ENCODE data around the gene SESN2. TPM values are rescaled to one million over a fixed set of nuclear protein-coding genes. Genes with fewer than 3 reads are reported as not detected.

SESN2 gene
- total and polyA plus RNA-seq, 7 donors = 4.9 to 36.5 (median 6.3) TPM

GRCh38 chr1:28302247-28302646 lies 42.9 kb downstream of the SESN2 start:
- Histone ChIP-seq H3K4me3 (no peak overlapping the region), H3K9me3 (no peaks in the 10 kb centered on the region), H3K4me1 (peaks cover 0 to 2% (median 0%) of the 10 kb centered on the region in 4 donors), H3K27ac (no peak overlapping the region), H3K27me3 (no peaks in the 10 kb centered on the region), H3K36me3 (no peaks in the 10 kb centered on the region)
- intact Hi-C loops (cut with DNase I) = no loop called here
- no peak for TF ChIP-seq POLR2AphosphoS5 (IDR thresholded peaks at IDR 0.05)
- TF ChIP-seq EP300 (IDR thresholded peaks at IDR 0.05) = no peak
- no peak for TF ChIP-seq POLR2A (IDR thresholded peaks at IDR 0.05)
- TF ChIP-seq CTCF (IDR thresholded peaks at IDR 0.05) = no peak
- 76 to 80% methylated on average over 5 of the region's 5 CpGs for WGBS, 2 donors
- DNase-seq = no peak

DNA sequence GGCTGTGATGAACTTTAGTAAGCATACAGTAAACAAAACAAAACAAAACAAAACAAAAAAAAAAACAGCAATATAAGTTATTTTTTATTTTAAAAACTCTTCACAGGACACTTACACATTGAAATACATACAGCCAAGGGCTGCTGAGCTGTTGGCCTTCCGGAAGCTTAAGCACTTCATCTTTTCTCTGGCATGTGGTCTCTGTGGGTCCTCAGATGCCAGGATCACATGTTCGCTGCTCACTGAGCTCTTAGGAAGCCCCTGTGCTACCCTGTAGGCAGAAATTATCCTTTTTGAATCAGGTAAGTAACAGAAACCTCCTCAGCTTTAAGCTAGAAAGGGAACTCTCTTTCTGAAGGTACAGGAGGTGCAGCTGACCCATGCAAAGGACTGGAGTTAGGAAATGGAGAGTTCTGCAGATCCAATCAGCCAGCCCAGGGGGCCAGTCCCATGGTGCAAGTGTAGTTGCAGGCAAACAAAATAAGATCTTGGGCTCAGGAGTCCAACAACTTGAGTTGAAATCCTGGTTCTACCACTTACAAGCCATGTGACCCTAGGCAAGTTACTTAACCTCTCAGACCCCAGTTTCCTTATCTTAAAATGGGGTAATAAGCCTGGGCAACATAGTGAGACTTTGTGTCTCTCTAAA lies 47.1 kb downstream of the SESN2 start:
- no peaks in the 10 kb centered on the region for H3K27me3 ChIP-seq
- TF ChIP-seq POLR2AphosphoS5 (IDR thresholded peaks at IDR 0.05) (no peak), EP300 (IDR thresholded peaks at IDR 0.05) (no peak), CTCF (IDR thresholded peaks at IDR 0.05) (no peak), POLR2A (IDR thresholded peaks at IDR 0.05) (no peak)
- DNase-seq = no peak
- H3K27ac ChIP-seq = no peak overlapping the region
- no peak overlapping the region for H3K4me3 ChIP-seq
- intact Hi-C loops (cut with DNase I) = no loop called here
- H3K4me1 ChIP-seq = peaks cover 0 to 2% (median 0%) of the 10 kb centered on the region in 4 donors
- H3K9me3 ChIP-seq = no peaks in the 10 kb centered on the region
- WGBS, 2 donors = 55 to 78% methylated on average over 2 of the region's 2 CpGs
- no peaks in the 10 kb centered on the region for H3K36me3 ChIP-seq

DNA sequence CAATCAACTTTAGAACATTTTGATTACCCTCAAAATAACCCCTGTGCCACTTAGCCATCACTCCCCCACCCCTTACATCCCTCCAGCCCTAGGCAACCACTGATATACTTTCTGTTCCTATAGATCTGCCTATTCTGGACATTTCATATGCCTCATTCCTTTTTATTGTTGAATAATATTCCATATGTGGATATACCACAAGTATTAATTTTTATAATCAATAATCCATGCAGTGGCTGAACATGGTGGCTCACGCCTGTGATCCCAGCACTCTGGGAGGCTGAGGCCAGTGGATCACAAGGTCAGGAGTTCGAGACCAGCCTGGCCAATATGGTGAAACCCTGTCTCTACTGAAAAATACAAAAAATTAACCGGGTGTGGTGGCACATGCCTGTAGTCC lies 49.4 kb downstream of the SESN2 start:
- no peak for TF ChIP-seq CTCF (IDR thresholded peaks at IDR 0.05)
- Histone ChIP-seq H3K27ac (no peak overlapping the region), H3K36me3 (no peaks in the 10 kb centered on the region), H3K27me3 (no peaks in the 10 kb centered on the region), H3K4me1 (peaks cover 0 to 2% (median 0%) of the 10 kb centered on the region in 4 donors), H3K4me3 (no peak overlapping the region), H3K9me3 (no peaks in the 10 kb centered on the region)
- 93 to 95% methylated on average over 3 of the region's 3 CpGs for WGBS, 2 donors
- intact Hi-C loops (cut with DNase I) = no loop called here
- DNase-seq = no peak

GRCh38 chr1:28309702-28310101 lies 50.4 kb downstream of the SESN2 start:
- Histone ChIP-seq H3K4me3 (no peak overlapping the region), H3K9me3 (no peaks in the 10 kb centered on the region), H3K36me3 (no peaks in the 10 kb centered on the region), H3K4me1 (peaks cover 0 to 2% (median 0%) of the 10 kb centered on the region in 4 donors), H3K27ac (no peak overlapping the region), H3K27me3 (no peaks in the 10 kb centered on the region)
- intact Hi-C loops (cut with DNase I) = no loop called here
- no peak for DNase-seq
- WGBS, 2 donors = 91 to 94% methylated on average over 2 of the region's 2 CpGs
- TF ChIP-seq POLR2A (IDR thresholded peaks at IDR 0.05) (no peak), CTCF (IDR thresholded peaks at IDR 0.05) (no peak), EP300 (IDR thresholded peaks at IDR 0.05) (no peak), POLR2AphosphoS5 (IDR thresholded peaks at IDR 0.05) (no peak)

Measured in sigmoid colon (tissue), 7 donors.